CD4-positive, alpha-beta T cell treated with Interleukin-17A for 1 hour (primary cell): Measurements from ENCODE around the gene CDH5.

Source experiments
- DNase-seq: peaks from one replicate; pipeline ENCODE4 v3.0.0-alpha.2; 2020

Gene CDH5

DNA sequence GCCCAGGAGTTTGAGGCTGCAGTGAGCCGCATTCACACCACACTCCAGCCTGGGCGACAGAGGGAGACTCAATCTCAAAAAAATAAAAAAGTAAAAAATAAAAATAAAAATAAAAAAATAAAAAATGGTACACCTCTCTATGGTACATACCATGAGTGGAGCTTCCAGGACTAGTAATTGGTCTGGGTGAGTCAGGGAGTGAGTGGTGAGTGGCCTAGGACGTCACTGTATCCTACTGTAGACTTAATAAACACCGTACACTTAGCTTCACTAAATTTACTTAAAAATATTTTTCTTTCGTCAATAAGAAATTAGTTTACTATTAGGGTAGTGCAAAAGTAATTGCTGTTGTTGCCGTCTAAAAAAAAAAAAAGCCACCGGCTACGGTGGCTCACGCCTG lies 9.0 kb downstream of the CDH5 start:
- DNase-seq = no peak

DNA sequence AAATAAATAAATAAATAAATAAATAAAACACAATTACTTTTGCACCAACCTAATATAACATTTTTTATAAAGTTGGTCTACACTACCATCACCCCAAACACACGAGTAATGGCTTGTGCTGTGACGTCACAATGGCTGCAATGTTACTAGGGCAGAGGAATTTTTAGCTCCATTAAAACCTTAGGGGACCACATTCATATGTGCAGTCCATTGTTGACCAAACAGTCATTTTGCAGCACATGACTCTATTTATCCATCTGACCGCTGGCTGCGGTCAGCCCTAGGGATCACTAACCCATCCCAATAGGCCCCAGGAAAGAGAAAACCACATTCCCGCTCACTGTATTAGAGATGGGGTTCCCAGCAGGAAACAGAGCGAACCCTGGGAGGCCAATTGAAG lies 9.6 kb downstream of the CDH5 start:
- DNase-seq = no peak

- DNase-seq = no peak
Observed at GRCh38 chr16:66376577-66377305, 10.2 kb downstream of the CDH5 start.

DNA sequence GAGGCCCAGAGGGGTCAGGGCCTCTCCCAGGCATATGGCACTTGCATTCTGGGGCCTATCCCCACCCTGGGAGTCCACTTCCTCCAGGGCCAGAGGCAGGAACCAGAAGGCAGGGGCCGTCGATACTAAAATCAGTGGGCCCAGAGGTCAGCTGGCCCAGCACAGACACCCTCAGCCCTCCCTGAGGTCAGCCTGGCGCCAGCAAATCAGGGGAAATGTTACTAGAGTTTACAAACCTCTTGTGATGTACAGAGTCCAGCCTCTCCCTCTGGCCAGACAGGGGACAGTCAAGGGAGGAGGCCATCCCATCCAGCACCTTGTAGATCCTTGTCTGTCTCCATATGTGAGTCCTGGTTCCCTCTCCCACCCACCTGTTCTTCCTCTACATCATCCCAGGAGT lies 10.8 kb downstream of the CDH5 start:
- no peak for DNase-seq

DNA sequence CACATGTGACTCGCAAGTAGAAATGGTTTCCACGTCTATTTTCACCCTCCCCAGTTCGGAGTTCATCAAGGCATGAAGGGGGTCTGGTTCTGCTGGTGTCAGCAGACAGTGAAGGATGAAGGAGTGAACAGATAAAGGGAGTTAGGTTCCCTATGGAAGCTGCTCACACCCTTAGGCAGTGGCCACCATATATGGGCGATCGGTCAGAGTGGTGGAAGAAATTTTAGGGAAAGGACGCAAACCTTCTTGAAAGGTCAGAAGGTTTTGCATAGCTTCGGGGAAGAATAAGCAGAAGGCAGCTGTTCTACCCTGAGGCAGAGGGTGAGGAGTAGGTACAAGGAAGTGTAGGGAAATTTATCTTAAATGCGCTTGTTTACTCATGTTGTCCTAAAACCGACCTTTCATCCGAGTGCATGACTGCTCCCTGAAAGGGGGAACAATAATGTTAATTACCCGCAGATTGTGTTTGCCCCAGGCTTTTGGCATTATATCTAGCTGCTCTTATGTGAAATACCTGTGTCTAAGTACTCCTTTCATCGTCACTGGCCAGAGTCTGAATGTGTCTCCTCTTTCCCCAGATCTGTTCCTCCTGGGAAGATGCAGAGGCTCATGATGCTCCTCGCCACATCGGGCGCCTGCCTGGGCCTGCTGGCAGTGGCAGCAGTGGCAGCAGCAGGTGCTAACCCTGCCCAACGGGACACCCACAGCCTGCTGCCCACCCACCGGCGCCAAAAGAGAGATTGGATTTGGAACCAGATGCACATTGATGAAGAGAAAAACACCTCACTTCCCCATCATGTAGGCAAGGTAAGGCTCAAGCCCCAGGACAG lies 12.5 kb downstream of the CDH5 start:
- no peak for DNase-seq

- no peak for DNase-seq
Observed at GRCh38 chr16:66379571-66379941, 13.1 kb downstream of the CDH5 start.

GRCh38 chr16:66380421-66380820 lies 13.9 kb downstream of the CDH5 start:
- DNase-seq = no peak

GRCh38 chr16:66381585-66382170 lies 15.2 kb downstream of the CDH5 start:
- no peak for DNase-seq

DNA sequence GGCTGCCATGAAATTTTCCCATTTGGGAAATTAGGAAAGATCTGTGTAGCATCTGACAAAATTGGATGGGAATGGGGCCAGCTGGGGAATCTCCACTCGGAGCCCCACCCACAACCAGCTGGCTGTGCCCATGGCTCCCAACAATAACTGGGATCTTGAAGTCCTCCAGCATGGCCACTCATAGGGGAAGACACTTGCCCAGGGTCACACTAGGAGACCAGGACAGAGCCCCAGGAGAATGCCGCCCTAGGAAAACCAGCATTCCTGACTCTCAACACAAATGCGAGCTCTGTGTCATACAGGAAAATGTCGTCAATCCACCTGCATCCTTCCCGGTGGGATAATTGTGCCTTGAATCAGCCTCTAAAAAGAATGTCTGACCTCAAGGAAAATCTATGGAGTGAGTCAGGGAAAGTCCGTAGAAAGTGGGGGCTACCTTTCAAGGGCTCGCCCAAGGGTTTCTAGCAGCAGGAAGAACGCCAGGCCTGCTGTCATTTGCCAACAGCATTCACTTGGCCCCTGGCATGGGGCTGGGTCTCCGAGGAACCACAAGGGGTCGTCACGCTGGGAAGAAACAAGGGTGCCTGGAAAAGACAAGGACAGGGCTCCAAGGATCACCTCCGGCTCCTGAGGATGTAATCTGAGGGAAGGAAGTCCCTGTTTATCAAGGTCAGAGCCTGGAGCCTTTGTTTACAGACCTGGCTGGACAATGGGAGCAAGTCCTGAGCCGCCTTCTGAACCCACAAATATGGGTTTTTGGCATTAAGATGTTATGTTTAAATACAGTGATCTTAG lies 15.9 kb downstream of the CDH5 start:
- DNase-seq = no peak

DNA sequence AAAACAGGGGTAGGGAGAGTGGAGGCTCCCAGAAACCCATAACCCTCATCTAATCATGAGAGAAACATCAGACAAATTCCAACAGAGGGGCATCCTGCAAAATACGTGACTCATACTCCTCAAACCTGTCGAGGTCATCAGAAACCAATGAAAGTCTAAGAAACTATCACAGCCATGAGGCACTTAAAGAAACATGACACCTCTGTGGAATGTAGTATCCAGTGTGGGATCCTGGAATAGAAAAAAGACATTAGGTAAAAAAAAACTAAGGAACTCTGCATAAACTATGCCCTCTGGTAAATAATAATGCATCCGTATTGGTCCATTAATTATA lies 16.4 kb downstream of the CDH5 start:
- no peak for DNase-seq

- DNase-seq = no peak
Observed at GRCh38 chr16:66383551-66383950, 17.1 kb downstream of the CDH5 start.

GRCh38 chr16:66385415-66385814 lies 18.9 kb downstream of the CDH5 start:
- DNase-seq = no peak

DNA sequence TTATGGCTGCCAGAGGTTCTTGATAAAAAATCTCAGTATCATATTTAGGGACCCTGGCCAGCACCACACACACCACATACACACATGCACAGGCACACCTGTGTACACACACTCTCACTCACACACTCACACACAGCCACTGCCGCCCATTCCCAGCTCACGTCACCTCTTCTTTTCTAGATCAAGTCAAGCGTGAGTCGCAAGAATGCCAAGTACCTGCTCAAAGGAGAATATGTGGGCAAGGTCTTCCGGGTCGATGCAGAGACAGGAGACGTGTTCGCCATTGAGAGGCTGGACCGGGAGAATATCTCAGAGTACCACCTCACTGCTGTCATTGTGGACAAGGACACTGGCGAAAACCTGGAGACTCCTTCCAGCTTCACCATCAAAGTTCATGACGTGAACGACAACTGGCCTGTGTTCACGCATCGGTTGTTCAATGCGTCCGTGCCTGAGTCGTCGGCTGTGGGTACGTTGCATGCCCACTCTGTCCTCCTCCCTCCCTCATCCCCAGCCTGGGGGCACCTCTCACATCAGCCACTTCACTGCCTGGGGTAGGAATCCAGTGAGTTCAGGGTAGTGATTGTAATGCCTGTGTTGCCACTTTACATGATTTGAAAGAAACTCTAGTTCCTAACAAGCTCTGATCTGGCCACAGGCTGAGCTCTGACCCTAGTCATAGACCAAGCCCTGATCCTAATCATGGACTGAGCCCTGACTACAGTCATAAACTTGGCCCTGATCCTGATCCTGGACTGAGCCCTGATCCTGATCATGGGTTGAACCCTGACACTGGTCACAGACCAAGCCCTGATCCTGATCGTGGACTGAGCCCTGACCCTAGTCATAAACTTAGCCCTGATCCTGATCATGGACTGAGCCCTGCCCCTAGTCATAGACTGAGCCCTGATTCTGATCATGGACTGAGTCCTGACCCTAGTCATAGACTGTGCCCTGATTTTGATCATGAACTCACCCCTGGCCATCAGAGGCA lies 20.4 kb downstream of the CDH5 start:
- no peak for DNase-seq

DNA sequence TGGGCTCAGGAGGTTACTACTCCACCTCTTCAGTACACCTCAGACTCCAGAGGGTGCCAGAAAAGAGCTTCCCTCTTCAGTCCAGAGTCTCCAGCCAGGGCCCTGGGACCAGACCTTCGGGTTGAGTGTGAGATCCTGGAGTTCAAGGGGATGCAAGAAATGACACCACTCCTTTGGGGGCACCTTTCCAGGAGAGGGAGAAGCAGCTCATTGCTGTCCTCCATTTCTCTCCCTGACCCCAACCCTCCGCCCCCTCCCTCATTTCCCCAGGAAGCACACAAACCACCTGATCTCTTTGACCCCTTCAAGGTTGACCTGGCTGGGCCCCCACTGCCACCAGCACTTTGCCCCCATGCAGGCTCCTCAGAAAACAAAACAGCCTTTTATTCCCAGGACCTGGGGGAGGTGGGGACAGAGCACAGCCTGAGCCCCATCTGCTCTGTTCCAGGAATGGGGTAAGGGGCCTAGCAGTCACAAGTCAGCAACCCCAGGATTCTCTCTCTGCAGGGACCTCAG lies 21.4 kb downstream of the CDH5 start:
- no peak for DNase-seq

- DNase-seq = no peak
Observed at GRCh38 chr16:66388350-66389139, 22.1 kb downstream of the CDH5 start.

GRCh38 chr16:66389256-66390176 lies 23.0 kb downstream of the CDH5 start:
- no peak for DNase-seq

DNA sequence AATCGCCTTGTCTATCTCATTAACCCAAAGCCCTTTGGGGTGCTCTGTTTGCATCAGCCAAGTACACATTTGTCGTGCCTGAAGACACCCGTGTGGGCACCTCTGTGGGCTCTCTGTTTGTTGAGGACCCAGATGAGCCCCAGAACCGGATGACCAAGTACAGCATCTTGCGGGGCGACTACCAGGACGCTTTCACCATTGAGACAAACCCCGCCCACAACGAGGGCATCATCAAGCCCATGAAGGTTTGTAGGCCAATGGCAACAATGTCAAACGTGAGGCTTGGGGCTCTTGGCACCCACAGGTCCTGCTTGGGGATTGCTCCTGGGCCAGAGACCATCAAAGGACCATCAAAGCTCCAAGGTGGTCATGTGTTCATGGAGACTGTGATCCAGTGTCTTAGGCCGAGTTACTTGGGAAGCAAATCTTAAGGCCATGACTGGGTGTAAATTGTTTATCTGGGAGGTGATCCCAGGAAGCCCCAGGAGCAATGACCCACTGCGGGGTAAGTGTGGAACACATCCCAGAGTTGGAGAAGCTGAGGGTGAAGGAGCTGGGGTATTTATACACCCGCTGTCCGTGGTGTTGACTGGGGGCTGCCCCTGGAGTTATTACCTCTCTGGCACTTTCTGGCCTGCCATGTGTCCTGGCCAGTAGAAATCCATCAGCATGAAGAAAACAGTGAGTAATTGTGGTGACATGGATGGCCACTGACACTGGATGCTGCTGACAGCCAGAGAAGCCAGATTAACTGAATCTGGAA lies 24.0 kb downstream of the CDH5 start:
- no peak for DNase-seq

DNA sequence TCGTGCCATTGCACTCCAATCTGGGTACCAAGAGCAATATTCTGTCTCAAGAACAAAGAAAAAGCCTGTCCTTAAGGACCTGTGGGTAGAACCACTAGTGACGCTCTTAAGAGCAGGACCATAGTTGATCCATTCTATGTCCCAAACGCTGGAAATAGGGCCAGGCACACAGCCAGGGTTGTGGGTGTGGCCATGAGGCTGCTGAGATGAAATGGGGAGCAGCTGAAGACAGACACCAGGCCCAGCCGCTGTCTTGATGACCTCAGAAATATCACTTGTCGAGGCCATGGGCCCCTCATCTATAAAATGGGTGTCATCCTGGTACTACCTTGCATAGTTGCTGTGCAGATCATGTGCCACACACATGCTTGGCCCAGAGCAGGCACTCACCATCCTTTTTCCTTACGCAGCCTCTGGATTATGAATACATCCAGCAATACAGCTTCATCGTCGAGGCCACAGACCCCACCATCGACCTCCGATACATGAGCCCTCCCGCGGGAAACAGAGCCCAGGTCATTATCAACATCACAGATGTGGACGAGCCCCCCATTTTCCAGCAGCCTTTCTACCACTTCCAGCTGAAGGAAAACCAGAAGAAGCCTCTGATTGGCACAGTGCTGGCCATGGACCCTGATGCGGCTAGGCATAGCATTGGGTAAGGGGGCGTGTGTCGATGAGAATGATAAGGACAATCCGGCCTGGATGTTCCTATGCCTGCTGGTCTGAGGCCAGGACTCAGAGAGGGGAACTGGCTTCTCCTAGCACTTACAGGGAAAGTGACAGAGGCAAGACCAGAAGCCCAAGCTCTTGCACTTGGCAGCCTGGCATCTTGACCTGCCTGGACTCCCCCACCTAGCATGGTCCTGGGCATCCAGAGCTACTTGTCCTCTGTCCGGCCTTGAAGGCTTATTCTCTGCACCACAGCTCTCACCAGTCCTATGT lies 25.5 kb downstream of the CDH5 start:
- no peak for DNase-seq
